HL-60/S4 (cell line): ENCODE results near the gene UPP1.

Source experiments
- in situ Hi-C: fragments of 300-500 bp; cut with MboI; formaldehyde crosslinking; loops from 2 replicates; pipeline ENCODE4 v1.14.3; 2022; ENCODE audit warnings: low sequenced_read_pairs

Gene UPP1

GRCh38 chr7:48084727-48085432 is 4.2 kb upstream of the UPP1 start:
- in situ Hi-C loops, result no loop called here

- in situ Hi-C loops, result no loop called here
These were observed 3.7 kb upstream of the UPP1 start for GRCh38 chr7:48085433-48085791.

GRCh38 chr7:48085942-48086341 is 3.1 kb upstream of the UPP1 start:
- in situ Hi-C loops, result no loop called here

GRCh38 chr7:48087349-48087748 is 1.7 kb upstream of the UPP1 start:
- in situ Hi-C loops, result no loop called here

GRCh38 chr7:48088559-48089045 is 463 bp upstream of the UPP1 start:
- in situ Hi-C loops, result no loop called here

- in situ Hi-C loops, result loop anchor here (10.0 kb wide), 1 partner anchor 115 kb away; the partner anchor contains the start of gene HUS1
These were observed 1.2 kb downstream of the UPP1 start for GRCh38 chr7:48090095-48090805.

- in situ Hi-C loops, result loop anchor here (10.0 kb wide), 1 partner anchor 117 kb away; the partner anchor contains the start of gene HUS1
These were observed 2.7 kb downstream of the UPP1 start for GRCh38 chr7:48091506-48092433.

- in situ Hi-C loops, result loop anchor here (10.0 kb wide), 1 partner anchor 120 kb away; the partner anchor contains the start of gene HUS1
These were observed 5.8 kb downstream of the UPP1 start for GRCh38 chr7:48094861-48095293.

- in situ Hi-C loops, result loop anchor here (10.0 kb wide), 1 partner anchor 121 kb away; the partner anchor contains the start of gene HUS1
These were observed 7.2 kb downstream of the UPP1 start for GRCh38 chr7:48096273-48096672.

- in situ Hi-C loops, result loop anchor here (10.0 kb wide), 1 partner anchor 123 kb away; the partner anchor contains the start of gene HUS1
These were observed 8.6 kb downstream of the UPP1 start for GRCh38 chr7:48097521-48098231.

- in situ Hi-C loops, result loop anchor here (10.0 kb wide), 1 partner anchor 124 kb away; the partner anchor contains the start of gene HUS1
These were observed 9.8 kb downstream of the UPP1 start for GRCh38 chr7:48098846-48099245.

GRCh38 chr7:48099781-48100180 is 10.7 kb downstream of the UPP1 start:
- in situ Hi-C loops, result loop anchor here (10.0 kb wide), 1 partner anchor 125 kb away; the partner anchor contains the start of gene HUS1

GRCh38 chr7:48101352-48101751 is 12.3 kb downstream of the UPP1 start:
- in situ Hi-C loops, result no loop called here

GRCh38 chr7:48101968-48102367 is 12.9 kb downstream of the UPP1 start:
- in situ Hi-C loops, result no loop called here

- in situ Hi-C loops, result no loop called here
These were observed 13.5 kb downstream of the UPP1 start for GRCh38 chr7:48102530-48102929.

- in situ Hi-C loops, result no loop called here
These were observed 16.0 kb downstream of the UPP1 start for GRCh38 chr7:48105045-48105444.

GRCh38 chr7:48106906-48107659 is 18.0 kb downstream of the UPP1 start:
- in situ Hi-C loops, result no loop called here

- in situ Hi-C loops, result no loop called here
These were observed 18.9 kb downstream of the UPP1 start for GRCh38 chr7:48107926-48108472.
